NK-92 (cell line): Measurements from ENCODE around the gene MYOZ3.

Source experiments
- DNase-seq: peaks from one replicate; lab custom pipeline; 2025; ENCODE audit not compliant: unreplicated experiment; lab: John Stamatoyannopoulos, UW

Gene MYOZ3

GRCh38 chr5:150658699-150659265 is 2.3 kb upstream of the MYOZ3 start:
- no peak for DNase-seq

GRCh38 chr5:150659360-150660107 is 1.5 kb upstream of the MYOZ3 start:
- DNase-seq, result no peak

- no peak for DNase-seq
Measured at GRCh38 chr5:150660108-150660831, 781 bp upstream of the MYOZ3 start.

GRCh38 chr5:150661821-150662596 is 958 bp downstream of the MYOZ3 start:
- no peak for DNase-seq

GRCh38 chr5:150662731-150663516 is 1.9 kb downstream of the MYOZ3 start:
- no peak for DNase-seq

- DNase-seq, result no peak
Measured at GRCh38 chr5:150663936-150664335, 2.9 kb downstream of the MYOZ3 start.

GRCh38 chr5:150665044-150665443 is 4.0 kb downstream of the MYOZ3 start:
- DNase-seq, result no peak

GRCh38 chr5:150670275-150670947 is 9.4 kb downstream of the MYOZ3 start:
- no peak for DNase-seq

- no peak for DNase-seq
Measured at GRCh38 chr5:150670948-150671310, 9.9 kb downstream of the MYOZ3 start.

- DNase-seq, result no peak
Measured at GRCh38 chr5:150671509-150672236, 10.6 kb downstream of the MYOZ3 start.

- DNase-seq, result no peak
Measured at GRCh38 chr5:150672237-150672883, 11.3 kb downstream of the MYOZ3 start.

- DNase-seq, result no peak
Measured at GRCh38 chr5:150672884-150673275, 11.8 kb downstream of the MYOZ3 start.

GRCh38 chr5:150674341-150674821 is 13.3 kb downstream of the MYOZ3 start:
- no peak for DNase-seq

- no peak for DNase-seq
Measured at GRCh38 chr5:150675069-150675468, 14.0 kb downstream of the MYOZ3 start.

- no peak for DNase-seq
Measured at GRCh38 chr5:150676578-150676977, 15.5 kb downstream of the MYOZ3 start.

GRCh38 chr5:150689120-150689519 is 28.1 kb downstream of the MYOZ3 start:
- DNase-seq, result no peak

GRCh38 chr5:150690760-150691159 is 29.7 kb downstream of the MYOZ3 start:
- DNase-seq, result no peak

- no peak for DNase-seq
Measured at GRCh38 chr5:150692276-150692675, 31.2 kb downstream of the MYOZ3 start.

GRCh38 chr5:150694612-150695011 is 33.6 kb downstream of the MYOZ3 start:
- DNase-seq, result no peak
